ENCODE results near the gene CCDC182. TPM values are rescaled to one million over a fixed set of nuclear protein-coding genes. Genes with fewer than 3 reads are reported as not detected.

Gene CCDC182
- total RNA-seq, 2 experiments from 2014 or later = not detected

- CTCF ChIA-PET = interaction anchor here (1.3 kb wide), 1 partner anchor 29 kb away, joined by 8 read pairs; no protein-coding TSS in a partner anchor
- no peaks in the 10 kb centered on the region for H3K36me3 Mint-ChIP-seq (ENCODE audit: low read depth)
- H3K4me3 Mint-ChIP-seq = no peak overlapping the region
- H3K4me1 Mint-ChIP-seq = no peaks in the 10 kb centered on the region
- no peak for DNase-seq
- H3K9me3 Mint-ChIP-seq = no peaks in the 10 kb centered on the region
- H3K27ac Mint-ChIP-seq = no peak overlapping the region
- POLR2A ChIA-PET = no interaction called here
- H3K27me3 Mint-ChIP-seq = no peaks in the 10 kb centered on the region
Measured at GRCh38 chr17:57701124-57701523, 44.0 kb downstream of the CCDC182 start.

DNA sequence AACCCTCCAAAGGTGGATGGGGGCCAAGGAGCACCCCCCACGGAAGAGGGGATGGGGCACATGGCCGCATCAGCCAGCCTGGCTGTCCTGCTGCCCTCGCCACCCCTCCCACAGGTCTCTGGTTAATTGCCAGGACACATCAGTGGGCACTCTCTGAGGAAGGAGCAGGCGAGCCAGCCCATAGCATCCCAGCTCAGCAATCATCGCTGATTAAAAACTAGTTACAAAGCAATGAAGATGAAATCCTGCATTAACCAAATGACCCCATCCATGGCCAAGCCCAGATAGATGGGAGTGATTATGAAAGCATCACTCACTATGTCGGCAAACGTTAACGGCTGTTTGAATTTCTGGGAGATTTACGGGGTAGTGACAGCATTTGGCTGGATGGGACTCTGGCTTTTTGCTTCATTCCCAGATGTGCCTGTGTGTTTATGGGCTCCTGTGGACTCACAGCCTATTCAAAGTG, 45.3 kb downstream of the CCDC182 start:
- Mint-ChIP-seq H3K27ac (no peak overlapping the region), H3K9me3 (peaks cover 4% of the 10 kb centered on the region)
- POLR2A ChIA-PET = no interaction called here

DNA sequence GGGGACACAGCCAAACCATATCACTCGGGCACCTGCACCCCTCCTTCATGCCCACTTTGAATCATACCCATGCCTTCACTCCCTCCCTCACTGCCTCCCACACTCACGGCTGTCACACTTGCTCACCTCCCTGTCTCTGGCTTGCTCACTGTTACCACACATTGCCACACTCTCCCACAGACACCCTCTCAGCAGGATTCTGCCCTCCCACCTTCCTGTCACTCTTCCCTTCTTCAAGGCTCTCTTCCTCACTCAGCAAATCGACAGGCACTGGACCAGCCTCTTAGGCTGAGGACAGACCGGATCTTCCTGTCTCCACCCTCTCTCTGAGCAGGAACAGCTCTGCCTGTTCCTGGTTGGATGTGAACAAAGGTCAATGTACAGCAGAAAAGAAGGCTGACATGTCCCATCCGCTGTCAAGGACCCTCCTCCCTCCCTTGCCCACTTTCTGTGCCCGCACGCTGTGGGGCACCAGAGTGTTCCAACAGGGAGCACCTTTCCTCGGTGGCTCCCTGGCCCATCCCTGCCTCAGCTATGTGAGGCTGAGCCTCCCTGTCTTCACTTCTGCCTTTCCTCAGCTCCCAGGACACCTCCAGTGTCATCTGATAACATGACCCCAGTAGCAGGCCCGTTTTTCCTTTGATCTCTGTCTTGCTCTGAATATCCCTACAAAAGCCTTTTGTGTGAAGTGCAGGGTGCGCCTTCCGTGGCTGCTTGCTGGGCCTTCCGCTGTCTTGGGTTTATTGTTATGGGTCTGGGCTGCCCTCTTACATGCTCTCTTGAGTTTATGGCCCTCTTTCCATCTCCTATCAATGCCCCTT, 47.0 kb downstream of the CCDC182 start:
- no peak for DNase-seq
- CTCF ChIA-PET = no interaction called here
- Mint-ChIP-seq H3K36me3 (ENCODE audit: low read depth) (peaks cover 13% of the 10 kb centered on the region), H3K27me3 (no peaks in the 10 kb centered on the region), H3K9me3 (peaks cover 10% of the 10 kb centered on the region), H3K4me3 (no peak overlapping the region), H3K27ac (no peak overlapping the region), H3K4me1 (peaks cover 5% of the 10 kb centered on the region)
- POLR2A ChIA-PET = no interaction called here

More for the DNA sequence above, 45.3 kb downstream of the CCDC182 start:
- CTCF ChIA-PET = no interaction called here
- Mint-ChIP-seq H3K27me3 (no peaks in the 10 kb centered on the region), H3K36me3 (ENCODE audit: low read depth) (peaks cover 1% of the 10 kb centered on the region), H3K4me3 (no peak overlapping the region), H3K4me1 (no peaks in the 10 kb centered on the region)
- DNase-seq = no peak

- Mint-ChIP-seq H3K27ac (no peak overlapping the region), H3K9me3 (peaks cover 10% of the 10 kb centered on the region), H3K4me3 (no peak overlapping the region), H3K4me1 (peaks cover 14% of the 10 kb centered on the region), H3K27me3 (no peaks in the 10 kb centered on the region), H3K36me3 (ENCODE audit: low read depth) (peaks cover 19% of the 10 kb centered on the region)
- ChIA-PET POLR2A (no interaction called here), CTCF (no interaction called here)
- no peak for DNase-seq
Measured at GRCh38 chr17:57697197-57697596, 47.9 kb downstream of the CCDC182 start.

DNA sequence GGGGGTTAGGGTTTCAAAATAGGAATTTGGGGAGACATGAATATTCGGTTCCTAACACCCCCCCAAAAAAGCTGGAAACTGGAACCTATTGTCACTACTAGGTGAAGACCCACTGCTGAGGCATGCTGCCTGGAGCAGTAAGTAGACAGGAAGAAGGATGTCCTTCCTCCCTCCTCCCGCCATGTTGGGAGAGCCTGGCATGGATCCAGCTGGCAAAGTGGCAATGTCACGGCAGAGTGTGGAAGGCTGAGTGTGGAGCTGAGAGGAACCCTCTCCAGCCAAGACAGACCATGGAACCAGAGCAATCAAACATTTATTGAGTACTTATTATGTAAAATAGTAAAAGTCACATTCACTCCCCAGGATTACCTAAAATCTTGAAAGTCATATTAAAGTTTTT, 49.0 kb downstream of the CCDC182 start:
- peaks cover 3% of the 10 kb centered on the region for H3K27me3 Mint-ChIP-seq
- no peak for DNase-seq
- peaks cover 12% of the 10 kb centered on the region for H3K9me3 Mint-ChIP-seq
- peaks cover 19% of the 10 kb centered on the region for H3K36me3 Mint-ChIP-seq (ENCODE audit: low read depth)
- no peak overlapping the region for H3K4me3 Mint-ChIP-seq
- peaks cover 14% of the 10 kb centered on the region for H3K4me1 Mint-ChIP-seq
- POLR2A ChIA-PET = no interaction called here
- no peak overlapping the region for H3K27ac Mint-ChIP-seq
- CTCF ChIA-PET = interaction anchor here (0.6 to 2.5 kb wide), 2 partner anchors 25 to 451 kb away, joined by 3 to 8 read pairs; no protein-coding TSS in a partner anchor

Other genes starting within 250 kb of the CCDC182 start
- gene MRPS23, start 104.7 kb upstream of the CCDC182 start, total RNA-seq = 10 to 100 TPM; 27.1 to 38.4 TPM
- gene CUEDC1, start 210.1 kb upstream of the CCDC182 start, total RNA-seq = under 1 TPM in 1 of 2 experiments, not detected in 1; 0.47 TPM
- gene VEZF1, start 243.0 kb upstream of the CCDC182 start, total RNA-seq = 10 to 100 TPM; 46.7 to 52.0 TPM